ENCODE measurements around the gene UBE2H.
"Not testable (repeated sequence)": the region's sequence is repeated elsewhere in the genome, so short reads cannot be mapped to it uniquely, and the experiment has no call there.

UBE2H gene

GRCh38 chr7:129804890-129805719 is 147.7 kb downstream of the UBE2H start:
- no peak for DNase-seq

- no peak for DNase-seq
Observed at GRCh38 chr7:129804111-129804889, 148.5 kb downstream of the UBE2H start.

GRCh38 chr7:129803546-129804081 is 149.1 kb downstream of the UBE2H start:
- no peak for DNase-seq

- DNase-seq = no peak
Observed at GRCh38 chr7:129801882-129802281, 150.9 kb downstream of the UBE2H start.

GRCh38 chr7:129800901-129801300 is 151.9 kb downstream of the UBE2H start:
- no peak for DNase-seq

GRCh38 chr7:129799350-129799955 is 153.3 kb downstream of the UBE2H start:
- no peak for DNase-seq

GRCh38 chr7:129798616-129799349 is 154.0 kb downstream of the UBE2H start:
- no peak for DNase-seq

- DNase-seq = no peak
Observed at GRCh38 chr7:129797214-129797789, 155.5 kb downstream of the UBE2H start.

GRCh38 chr7:129796186-129796775 is 156.5 kb downstream of the UBE2H start:
- no peak for DNase-seq

- DNase-seq = not testable (repeated sequence)
Observed at GRCh38 chr7:129794461-129794860, 158.3 kb downstream of the UBE2H start.

- no peak for DNase-seq
Observed at GRCh38 chr7:129793506-129794310, 159.1 kb downstream of the UBE2H start.

- DNase-seq = no peak
Observed at GRCh38 chr7:129792721-129793120, 160.0 kb downstream of the UBE2H start.

- no peak for DNase-seq
Observed at GRCh38 chr7:129790136-129790535, 162.6 kb downstream of the UBE2H start.

- no peak for DNase-seq
Observed at GRCh38 chr7:129789652-129790051, 163.1 kb downstream of the UBE2H start.

GRCh38 chr7:129789000-129789399 is 163.8 kb downstream of the UBE2H start:
- DNase-seq = no peak

- DNase-seq = no peak
Observed at GRCh38 chr7:129786825-129787563, 165.8 kb downstream of the UBE2H start.

- no peak for DNase-seq
Observed at GRCh38 chr7:129785685-129786514, 166.9 kb downstream of the UBE2H start.

- no peak for DNase-seq
Observed at GRCh38 chr7:129784783-129785684, 167.7 kb downstream of the UBE2H start.
